HepG2 (cell line): ENCODE measurements around the gene EXOC3. TPM values are rescaled to one million over a fixed set of nuclear protein-coding genes. Genes with fewer than 3 reads are reported as not detected.
A peak's percentile ranks its signal among the peaks of the same experiment; 100 is the strongest.

Source experiments
- AKNA ChIP-seq: sonication (generic); formaldehyde crosslinking; IDR thresholded peaks from 2 replicates; pipeline ENCODE4 v1.4.0; 2020; ENCODE audit warnings: missing genetic modification reagents, borderline replicate concordance
- CAMTA2 ChIP-seq: sonication (generic); formaldehyde crosslinking; IDR thresholded peaks from 2 replicates; pipeline ENCODE4 v1.4.0; 2020; ENCODE audit warnings: mild to moderate bottlenecking, missing genetic modification reagents, borderline replicate concordance
- FOXO4 ChIP-seq: sonication (generic); formaldehyde crosslinking; conservative IDR thresholded peaks from 2 replicates; pipeline ENCODE4 v1.8.1; 2023; ENCODE audit warnings: missing genetic modification reagents
- GATAD1 ChIP-seq: IDR thresholded peaks from 2 replicates; pipeline ENCODE4 v1.6.1; 2016; ENCODE audit warnings: missing genetic modification reagents, missing compliant biosample characterization
- MEIS2 ChIP-seq: sonication (generic); formaldehyde crosslinking; IDR thresholded peaks from 2 replicates; pipeline ENCODE4 v1.9.0; 2021; ENCODE audit warnings: mild to moderate bottlenecking, missing genetic modification reagents
- NFATC3 ChIP-seq: sonication (generic); formaldehyde crosslinking; IDR thresholded peaks from 2 replicates; pipeline ENCODE4 v1.5.1; 2020; ENCODE audit warnings: mild to moderate bottlenecking, missing genetic modification reagents
- SMARCC2 ChIP-seq: fragments of 450-650 bp; IDR thresholded peaks from 2 replicates; pipeline ENCODE4 v1.6.1; 2017; ENCODE audit warnings: antibody characterized with exemption, mild to moderate bottlenecking
- STAG1 ChIP-seq: sonication (generic); formaldehyde crosslinking; IDR thresholded peaks from 2 replicates; pipeline ENCODE4 v1.4.0; 2020; ENCODE audit warnings: missing genetic modification reagents
- THAP9 ChIP-seq: sonication (generic); formaldehyde crosslinking; IDR thresholded peaks from 2 replicates; pipeline ENCODE4; 2020; ENCODE audit warnings: missing genetic modification reagents, mild to moderate bottlenecking, borderline replicate concordance
- TRAFD1 ChIP-seq: sonication (generic); formaldehyde crosslinking; IDR thresholded peaks from 2 replicates; pipeline ENCODE4 v1.5.1; 2020; ENCODE audit warnings: missing genetic modification reagents, mild to moderate bottlenecking, borderline replicate concordance
- ZNF512B ChIP-seq: sonication (generic); formaldehyde crosslinking; IDR thresholded peaks from 2 replicates; pipeline ENCODE4 v1.5.1; 2020; ENCODE audit warnings: missing genetic modification reagents, mild to moderate bottlenecking, borderline replicate concordance
- ZNF615 ChIP-seq: sonication (generic); formaldehyde crosslinking; IDR thresholded peaks from 2 replicates; pipeline ENCODE4 v1.5.0; 2020; ENCODE audit warnings: mild to moderate bottlenecking, missing genetic modification reagents, borderline replicate concordance
- ZNF7 ChIP-seq: IDR thresholded peaks from 2 replicates; pipeline ENCODE4 v1.6.1; 2016; ENCODE audit warnings: missing biosample characterization, missing genetic modification reagents
- polyA plus RNA-seq, 8 experiments: library from polyadenylated mRNA; depleted of rRNA in 3 of 8; stranded (reverse) in 7 of 8; unstranded in 1 of 8; fragments of >200 nt; fragmentation: Illumina TruSeq in 4 of 8; extraction: Trizol in 4 of 8; gene quantifications; 2 replicates each; pipeline versions ENCODE4 v1.2.1 to v1.2.3, GENCODE V29; 2011 to 2016; ENCODE audit warnings: low read depth in 4 of 8, missing spikeins in 1 of 8, mixed read lengths in 1 of 8; ENCODE audit not compliant: insufficient read depth in 1 of 8
- total RNA-seq, 5 experiments: library from RNA; depleted of rRNA; stranded (reverse); fragments of >200 nt; fragmentation: Illumina TruSeq; extraction: Trizol; gene quantifications; 2 replicates each; pipeline ENCODE4 v1.2.3, GENCODE V29; 2016; ENCODE audit warnings: low read depth in 1 of 5

The EXOC3 gene
- total and polyA plus RNA-seq, 2 of the 13 experiments (the other 11 are each of a cell fraction or from before 2014, with no cell fraction given) = 9.2 to 20.5 TPM

- TF ChIP-seq AKNA (CRISPR knock-in tag) (no peak), FOXO4 (0 out of 2 replicates have a peak, but pooled peaks have one; percentile 73), TRAFD1 (no peak), ZNF512B (CRISPR knock-in tag) (no peak; the same call in 1 of the 2 replicates), GATAD1 (CRISPR knock-in tag) (peak; percentile 90), SMARCC2 (no peak), MEIS2 (CRISPR knock-in tag) (0 out of 2 replicates have a peak, but pooled peaks have one; percentile 50), NFATC3 (CRISPR knock-in tag) (no peak), THAP9 (peak; percentile 16; the same call in 1 of the 2 replicates), ZNF7 (CRISPR knock-in tag) (no peak), STAG1 (CRISPR knock-in tag) (0 out of 2 replicates have a peak, but pooled peaks have one; percentile 4), ZNF615 (no peak), CAMTA2 (CRISPR knock-in tag) (peak; percentile 27)
These were observed at the start of gene EXOC3 (continued) for GRCh38 chr5:442335-443238.
